Cardiac fibroblast (primary cell): ENCODE measurements around the gene UBE3D.

Experiments
- DNase-seq, 2 donors: peaks; one replicate each; pipeline versions ENCODE4 v3.0.0 to v3.0.0-alpha.2; 2010; ENCODE audit warnings: low read depth in 2 of 2
- H3K4me3 ChIP-seq, 2 donors: replicated peaks in 1 of 2; 1 replicate in 1 of 2; 2 replicates in 1 of 2; pipeline ENCODE4 v1.5.1; 2011; ENCODE audit warnings: low read depth in 2 of 2, low read length in 2 of 2, mild to moderate bottlenecking in 2 of 2, moderate library complexity in 1 of 2
- TF ChIP-seq, protein P1 (sequence below): IDR thresholded peaks from one replicate; pipeline ENCODE4 v1.5.1; 2011; ENCODE audit warnings: low read depth, mild to moderate bottlenecking, low read length, inconsistent platforms

UBE3D gene

DNA sequence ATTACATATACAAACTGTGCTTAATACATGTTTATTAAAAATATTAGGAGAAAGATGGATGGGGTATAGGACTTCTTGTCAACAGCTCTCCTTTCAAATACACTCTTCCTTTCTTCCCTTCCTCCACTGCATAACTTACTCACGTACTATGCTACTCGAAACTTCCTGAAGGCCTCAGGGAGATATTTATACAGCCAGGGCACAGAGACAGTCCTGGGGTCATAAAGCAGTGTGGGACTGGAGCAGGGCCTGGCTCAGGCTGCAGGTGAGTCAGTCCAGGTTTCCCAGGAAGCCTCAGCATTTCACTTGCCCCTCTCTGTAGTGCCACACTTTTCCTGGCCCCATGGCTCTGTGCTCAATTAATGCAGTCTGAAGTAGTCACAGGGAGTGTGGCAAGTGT is 157.0 kb downstream of the UBE3D start:
- no peak overlapping the region for H3K4me3 ChIP-seq
- TF ChIP-seq, protein P1, sequence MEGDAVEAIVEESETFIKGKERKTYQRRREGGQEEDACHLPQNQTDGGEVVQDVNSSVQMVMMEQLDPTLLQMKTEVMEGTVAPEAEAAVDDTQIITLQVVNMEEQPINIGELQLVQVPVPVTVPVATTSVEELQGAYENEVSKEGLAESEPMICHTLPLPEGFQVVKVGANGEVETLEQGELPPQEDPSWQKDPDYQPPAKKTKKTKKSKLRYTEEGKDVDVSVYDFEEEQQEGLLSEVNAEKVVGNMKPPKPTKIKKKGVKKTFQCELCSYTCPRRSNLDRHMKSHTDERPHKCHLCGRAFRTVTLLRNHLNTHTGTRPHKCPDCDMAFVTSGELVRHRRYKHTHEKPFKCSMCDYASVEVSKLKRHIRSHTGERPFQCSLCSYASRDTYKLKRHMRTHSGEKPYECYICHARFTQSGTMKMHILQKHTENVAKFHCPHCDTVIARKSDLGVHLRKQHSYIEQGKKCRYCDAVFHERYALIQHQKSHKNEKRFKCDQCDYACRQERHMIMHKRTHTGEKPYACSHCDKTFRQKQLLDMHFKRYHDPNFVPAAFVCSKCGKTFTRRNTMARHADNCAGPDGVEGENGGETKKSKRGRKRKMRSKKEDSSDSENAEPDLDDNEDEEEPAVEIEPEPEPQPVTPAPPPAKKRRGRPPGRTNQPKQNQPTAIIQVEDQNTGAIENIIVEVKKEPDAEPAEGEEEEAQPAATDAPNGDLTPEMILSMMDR, result no peak
- no peak for DNase-seq

GRCh38 chr6:82906951-82907350 is 158.7 kb downstream of the UBE3D start:
- DNase-seq, result peak; percentile 66 to 69
- TF ChIP-seq, protein P1, result no peak
- no peak overlapping the region for H3K4me3 ChIP-seq

DNA sequence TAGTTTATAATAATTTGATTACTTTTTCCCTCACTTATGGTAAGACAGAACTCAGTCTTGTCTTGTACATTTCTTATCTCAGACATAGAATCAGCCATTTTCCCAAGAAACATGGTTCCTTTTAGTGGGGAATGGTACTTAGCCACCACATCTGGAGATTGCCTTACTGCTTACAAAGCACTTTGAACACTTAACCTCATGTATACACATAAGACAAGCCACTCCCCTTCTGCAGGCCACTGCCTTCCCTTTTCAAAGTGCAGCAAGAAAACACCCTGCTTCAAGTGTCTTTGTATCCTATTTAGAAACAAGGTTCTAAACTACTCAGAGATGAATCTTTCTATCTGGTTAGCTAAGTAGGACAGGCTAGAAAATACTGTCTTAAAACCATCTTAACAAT is 159.2 kb downstream of the UBE3D start:
- H3K4me3 ChIP-seq, result no peak overlapping the region
- peak; percentile 12 to 18 for DNase-seq
- TF ChIP-seq, protein P1, result no peak

DNA sequence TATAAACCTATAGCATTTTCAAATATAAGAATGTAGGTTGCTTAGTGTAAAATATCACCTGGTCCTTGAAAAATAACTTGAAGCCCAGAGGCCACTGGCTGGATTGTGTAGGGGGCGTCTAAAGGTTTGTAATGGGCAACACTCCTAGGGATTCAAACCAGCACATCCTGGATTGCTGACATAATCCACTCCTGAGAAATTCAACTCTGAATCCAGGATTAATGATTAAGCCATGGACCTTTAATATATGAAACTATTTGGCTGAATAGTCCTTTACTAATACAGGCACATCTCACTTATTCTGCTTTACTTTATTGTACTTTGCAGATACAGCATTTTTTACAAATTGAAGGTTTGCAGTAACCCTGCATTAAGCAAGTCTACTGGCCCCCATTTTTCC is 160.8 kb downstream of the UBE3D start:
- no peak overlapping the region for H3K4me3 ChIP-seq
- no peak for DNase-seq
- TF ChIP-seq, protein P1, result no peak

GRCh38 chr6:82904257-82904656 is 161.4 kb downstream of the UBE3D start:
- TF ChIP-seq, protein P1, result no peak
- no peak for DNase-seq
- H3K4me3 ChIP-seq, result no peak overlapping the region

- H3K4me3 ChIP-seq, result no peak overlapping the region
- peak in 1 of 2 donors; percentile 22 for DNase-seq
- TF ChIP-seq, protein P1, result no peak
These were observed 163.4 kb downstream of the UBE3D start for GRCh38 chr6:82902290-82902689.

DNA sequence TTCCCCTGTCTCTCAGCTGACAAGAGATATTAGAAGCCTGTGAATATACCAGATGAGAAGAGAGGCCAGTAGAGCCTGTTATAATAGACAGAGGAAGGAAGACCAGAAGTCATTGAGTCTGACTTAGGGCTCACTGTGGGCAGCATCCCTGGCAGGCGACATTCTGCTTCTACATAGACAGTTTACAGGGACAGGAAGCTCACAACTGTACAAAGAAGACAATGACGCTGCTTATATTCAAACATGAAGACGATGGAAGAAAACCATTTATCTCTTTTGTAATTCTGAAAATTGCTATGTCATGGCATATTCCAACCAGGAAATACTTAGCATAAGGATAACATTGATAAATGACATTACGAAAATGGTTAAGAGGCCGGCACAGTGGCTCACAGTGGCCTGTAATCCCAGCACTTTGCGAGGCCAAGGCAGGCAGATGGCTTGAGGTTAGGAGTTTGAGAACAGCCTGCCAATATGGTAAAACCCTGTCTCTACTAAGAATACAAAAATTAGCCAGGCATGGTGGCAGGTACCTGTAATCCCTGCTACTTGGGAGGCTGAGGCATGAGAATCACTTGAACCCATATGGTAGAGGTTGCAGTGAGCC is 170.9 kb downstream of the UBE3D start:
- TF ChIP-seq, protein P1, result no peak
- DNase-seq, result no peak
- H3K4me3 ChIP-seq, result no peak overlapping the region
